SK-N-SH (cell line): Measurements from ENCODE around the gene USP32. TPM values are rescaled to one million over a fixed set of nuclear protein-coding genes. Genes with fewer than 3 reads are reported as not detected.

Experiments used
- CTCF ChIA-PET: fragments of 300-600, 350-600 bp; formaldehyde crosslinking; extraction: SDS; loops from one replicate; lab custom pipeline; 2021; lab: Yijun Ruan, JAX
- POLR2A ChIA-PET: fragments of 350-600 bp; sonication (Branson Sonifier 250); formaldehyde crosslinking; extraction: SDS; loops from one replicate; lab custom pipeline; 2020; ENCODE audit warnings: antibody characterized with exemption, inconsistent platforms; lab: Yijun Ruan, JAX
- DNase-seq: peaks from one replicate; pipeline ENCODE4 v3.0.0; 2012
- H2AFZ ChIP-seq: fragments of 200-600 bp; sonication (generic); 2 replicates; pipeline ENCODE4 v1.8.1; 2016; ENCODE audit warnings: antibody characterized with exemption, mild to moderate bottlenecking, low read depth
- H3F3A ChIP-seq: fragments of 200-600 bp; sonication (generic); replicated peaks from 2 replicates; pipeline ENCODE3; 2016; ENCODE audit warnings: antibody characterized with exemption, mild to moderate bottlenecking; ENCODE audit not compliant: insufficient read depth
- H3K27ac ChIP-seq, 2 experiments: fragments of 200-500 bp in 1 of 2; fragments of 200-600 bp in 1 of 2; sonication (Bioruptor generic) in 1 of 2; sonication (generic), shearing (Covaris generic) in 1 of 2; 2 replicates each; pipeline versions ENCODE4 v1.5.1 to v1.6.1; 2014 to 2016; ENCODE audit warnings: low read depth in 2 of 2, inconsistent platforms in 1 of 2, low read length in 1 of 2, mild to moderate bottlenecking in 1 of 2, mixed read lengths in 1 of 2
- H3K27me3 ChIP-seq: fragments of 200-600 bp; sonication (generic), shearing (Covaris generic); 2 replicates; pipeline ENCODE4 v1.6.1; 2016; ENCODE audit warnings: mixed run types; ENCODE audit not compliant: insufficient read depth
- H3K36me3 ChIP-seq, 2 experiments: fragments of 200-500 bp in 1 of 2; fragments of 200-600 bp in 1 of 2; sonication (Bioruptor generic) in 1 of 2; sonication (generic) in 1 of 2; replicated peaks in 1 of 2; 2 replicates each; pipeline versions ENCODE3 to v1.5.1; 2014 to 2016; ENCODE audit warnings: low read length in 1 of 2, mild to moderate bottlenecking in 1 of 2; ENCODE audit not compliant: insufficient read depth in 2 of 2, control insufficient read depth in 1 of 2
- H3K4me1 ChIP-seq, 2 experiments: fragments of 200-500 bp in 1 of 2; fragments of 200-600 bp in 1 of 2; sonication (Bioruptor generic) in 1 of 2; sonication (generic), shearing (Covaris generic) in 1 of 2; 2 replicates each; pipeline versions ENCODE4 v1.5.1 to v1.6.1; 2014 to 2016; ENCODE audit warnings: low read depth in 1 of 2, low read length in 1 of 2, mixed run types in 1 of 2; ENCODE audit not compliant: insufficient read depth in 2 of 2, control insufficient read depth in 1 of 2
- H3K4me2 ChIP-seq: fragments of 200-600 bp; sonication (generic), shearing (Covaris generic); 2 replicates; pipeline ENCODE4 v1.6.1; 2017; ENCODE audit warnings: mixed run types
- H3K4me3 ChIP-seq, 2 experiments: fragments of 200-500 bp in 1 of 2; fragments of 200-600 bp in 1 of 2; sonication (Bioruptor generic) in 1 of 2; sonication (generic), shearing (Covaris generic) in 1 of 2; 2 replicates each; pipeline versions ENCODE4 v1.5.1 to v1.8.1; 2014 to 2016; ENCODE audit warnings: low read depth in 2 of 2, inconsistent platforms in 1 of 2, low read length in 1 of 2, mild to moderate bottlenecking in 1 of 2, mixed read lengths in 1 of 2, moderate library complexity in 1 of 2
- H3K79me2 ChIP-seq: fragments of 200-600 bp; sonication (generic); 2 replicates; pipeline ENCODE4 v1.8.1; 2017; ENCODE audit warnings: mild to moderate bottlenecking; ENCODE audit not compliant: insufficient read depth
- H3K9ac ChIP-seq: fragments of 200-600 bp; sonication (generic); 2 replicates; pipeline ENCODE4 v1.6.1; 2017; ENCODE audit warnings: mixed run types
- H3K9me2 ChIP-seq: fragments of 200-600 bp; sonication (generic); 2 replicates; pipeline ENCODE4 v1.6.1; 2017; ENCODE audit warnings: mixed run types
- H3K9me3 ChIP-seq: fragments of 200-600 bp; sonication (generic); 2 replicates; pipeline ENCODE4 v1.6.1; 2017; ENCODE audit warnings: mixed run types, mild to moderate bottlenecking, moderate library complexity
- H4K20me1 ChIP-seq: fragments of 200-600 bp; sonication (generic); 2 replicates; pipeline ENCODE4 v1.6.1; 2017; ENCODE audit warnings: mild to moderate bottlenecking, mixed run types; ENCODE audit not compliant: insufficient read depth
- CHD2 ChIP-seq: fragments of 150-350 bp; IDR thresholded peaks from 2 replicates; pipeline ENCODE4 v1.6.1; 2018; ENCODE audit warnings: low read length; ENCODE audit not compliant: partially characterized antibody
- ELF1 ChIP-seq: IDR thresholded peaks from 2 replicates; pipeline ENCODE4 v1.4.0; 2012
- EP300 ChIP-seq, 2 experiments: IDR thresholded peaks; 2 replicates each; pipeline versions ENCODE4 v1.4.0 to v1.6.1; 2012; ENCODE audit warnings: borderline replicate concordance in 1 of 2, low read depth in 1 of 2, low read length in 1 of 2
- EZH2phosphoT487 ChIP-seq: fragments of 200-600 bp; sonication (generic); IDR thresholded peaks from 2 replicates; pipeline ENCODE4 v1.6.1; 2017; ENCODE audit warnings: low read depth, mixed run types, mild to moderate bottlenecking, antibody characterized with exemption, moderate library complexity, borderline replicate concordance
- FOSL2 ChIP-seq: IDR thresholded peaks from 2 replicates; pipeline ENCODE4 v1.4.0; 2012; ENCODE audit warnings: low read depth, mild to moderate bottlenecking, moderate library complexity, borderline replicate concordance
- FOXJ3 ChIP-seq: sonication (generic); formaldehyde crosslinking; IDR thresholded peaks from 2 replicates; pipeline ENCODE4 v1.5.1; 2020; ENCODE audit warnings: mild to moderate bottlenecking, missing genetic modification reagents
- FOXM1 ChIP-seq: IDR thresholded peaks from 2 replicates; pipeline ENCODE4 v1.4.0; 2012; ENCODE audit warnings: low read depth, mild to moderate bottlenecking
- GATA2 ChIP-seq: sonication (generic); formaldehyde crosslinking; IDR thresholded peaks from 2 replicates; pipeline ENCODE4 v1.5.0; 2020; ENCODE audit warnings: mild to moderate bottlenecking, missing genetic modification reagents
- MEF2A ChIP-seq: IDR thresholded peaks from 2 replicates; pipeline ENCODE4 v1.4.0; 2012; ENCODE audit warnings: low read depth, borderline replicate concordance
- MXI1 ChIP-seq: IDR thresholded peaks from 2 replicates; pipeline ENCODE4 v1.6.1; 2012; ENCODE audit warnings: mild to moderate bottlenecking, low read depth, low read length, improper control_type of control experiment
- NFIC ChIP-seq: IDR thresholded peaks from 2 replicates; pipeline ENCODE4 v1.4.0; 2012; ENCODE audit warnings: borderline replicate concordance
- NRF1 ChIP-seq: IDR thresholded peaks from 2 replicates; pipeline ENCODE4 v1.6.1; 2012; ENCODE audit warnings: low read depth, mild to moderate bottlenecking, low read length
- POLR2AphosphoS5 ChIP-seq: IDR thresholded peaks from 2 replicates; pipeline ENCODE4 v1.6.1; 2012; ENCODE audit warnings: low read depth, low read length
- RAD21 ChIP-seq: IDR thresholded peaks from 2 replicates; pipeline ENCODE4 v1.6.1; 2012; ENCODE audit warnings: mild to moderate bottlenecking, low read length
- RCOR1 ChIP-seq: fragments of 150-350 bp; IDR thresholded peaks from 2 replicates; pipeline ENCODE4 v1.6.1; 2017; ENCODE audit warnings: antibody characterized with exemption, low read length
- REST ChIP-seq: IDR thresholded peaks from 2 replicates; pipeline ENCODE4 v1.6.1; 2012; ENCODE audit warnings: mild to moderate bottlenecking, low read depth, low read length, moderate library complexity
- RXRA ChIP-seq: IDR thresholded peaks from 2 replicates; pipeline ENCODE4 v1.4.0; 2012; ENCODE audit warnings: low read depth, mild to moderate bottlenecking, borderline replicate concordance
- SIN3A ChIP-seq: IDR thresholded peaks from 2 replicates; pipeline ENCODE4 v1.6.1; 2012; ENCODE audit warnings: low read depth, mild to moderate bottlenecking, low read length, moderate library complexity, borderline replicate concordance
- SMC3 ChIP-seq: IDR thresholded peaks from 2 replicates; pipeline ENCODE4 v1.6.1; 2012; ENCODE audit warnings: low read depth, low read length, improper control_type of control experiment
- TAF1 ChIP-seq: IDR thresholded peaks from 2 replicates; pipeline ENCODE4 v1.6.1; 2012; ENCODE audit warnings: low read depth, mild to moderate bottlenecking, low read length, moderate library complexity, borderline replicate concordance
- TCF12 ChIP-seq: IDR thresholded peaks from 2 replicates; pipeline ENCODE4 v1.4.0; 2012
- TEAD4 ChIP-seq: IDR thresholded peaks from 2 replicates; pipeline ENCODE4 v1.4.0; 2012; ENCODE audit warnings: mild to moderate bottlenecking, borderline replicate concordance; ENCODE audit not compliant: insufficient read depth
- YY1 ChIP-seq: IDR thresholded peaks from 2 replicates; pipeline ENCODE4 v1.4.0; 2012; ENCODE audit warnings: low read depth, mild to moderate bottlenecking
- WGBS: methylation state at CpG from one replicate; pipeline ENCODE4 v1.1.6; 2017; ENCODE audit warnings: low lambda C conversion rate; 5-methylcytosine and 5-hydroxymethylcytosine counted together
- polyA plus RNA-seq, 3 experiments: library from polyadenylated mRNA; depleted of rRNA; stranded (reverse); fragments of >200 nt; gene quantifications; 2 replicates each; pipeline ENCODE4 v1.2.3, GENCODE V29; 2012
- TF ChIP-seq, protein P1 (sequence below): fragments of 150-350 bp; IDR thresholded peaks from 2 replicates; pipeline ENCODE4 v1.6.1; 2016; ENCODE audit warnings: mild to moderate bottlenecking, low read depth, low read length
- TF ChIP-seq, protein P2 (sequence below): IDR thresholded peaks from 2 replicates; pipeline ENCODE4 v1.4.0; 2012; ENCODE audit warnings: low read depth
- TF ChIP-seq, protein P3 (sequence below): IDR thresholded peaks from 2 replicates; pipeline ENCODE4 v1.4.0; 2012; ENCODE audit warnings: low read depth, borderline replicate concordance

Gene USP32
- polyA plus RNA-seq, 1 of the 3 experiments (the other 2 are of a cell fraction): 25.6 TPM

- Histone ChIP-seq H3K27me3 (no peaks in the 10 kb centered on the region), H3K9ac (peak overlapping the region; percentile 92), H3K4me1 (peaks cover 12 to 15% of the 10 kb centered on the region in 2 experiments), H3K79me2 (peaks cover 36% of the 10 kb centered on the region), H3K36me3 (no peaks in the 10 kb centered on the region), H3K27ac (peak overlapping the region; percentile 98 to 99), H3K4me3 (peak overlapping the region; percentile 65 to 86), H2AFZ (peak overlapping the region; percentile 87), H3K4me2 (peak overlapping the region; percentile 89), H3K9me3 (no peaks in the 10 kb centered on the region), H3K9me2 (no peaks in the 10 kb centered on the region), H4K20me1 (peaks cover 19% of the 10 kb centered on the region), H3F3A (peaks cover 21% of the 10 kb centered on the region)
- WGBS: 23% methylated on average over 17 of the region's 17 CpGs
- DNase-seq: peak; percentile 57
- POLR2A ChIA-PET: interaction anchor here (1.3 kb wide), 2 partner anchors 66 to 162 kb away, joined by 3 to 5 read pairs; no protein-coding TSS in a partner anchor
- CTCF ChIA-PET: interaction anchor here (0.9 to 2.6 kb wide), 6 partner anchors 10 to 245 kb away, joined by 3 to 13 read pairs (median 3); no protein-coding TSS in a partner anchor
- TF ChIP-seq GATA2 (CRISPR knock-in tag) (no peak), NRF1 (no peak), ELF1 (no peak), CHD2 (no peak), REST (no peak), POLR2AphosphoS5 (peak; percentile 36), FOXM1 (no peak), RAD21 (peak; percentile 3; the same call in 1 of the 2 replicates), SMC3 (no peak), RXRA (no peak), YY1 (no peak), EP300 (IDR thresholded peaks at IDR 0.05; ENCODE audit: borderline replicate concordance in 1 of 2, low read depth in 1 of 2, low read length in 1 of 2) (no peak), FOSL2 (no peak), TCF12 (no peak), RCOR1 (no peak; the same call in 1 of the 2 replicates), EZH2phosphoT487 (no peak), MEF2A (no peak), TAF1 (no peak; the same call in 1 of the 2 replicates), MXI1 (peak; percentile 84), TEAD4 (no peak), FOXJ3 (CRISPR knock-in tag) (no peak), SIN3A (no peak), NFIC (peak; percentile 47; the same call in 1 of the 2 replicates)
- TF ChIP-seq, protein P1, sequence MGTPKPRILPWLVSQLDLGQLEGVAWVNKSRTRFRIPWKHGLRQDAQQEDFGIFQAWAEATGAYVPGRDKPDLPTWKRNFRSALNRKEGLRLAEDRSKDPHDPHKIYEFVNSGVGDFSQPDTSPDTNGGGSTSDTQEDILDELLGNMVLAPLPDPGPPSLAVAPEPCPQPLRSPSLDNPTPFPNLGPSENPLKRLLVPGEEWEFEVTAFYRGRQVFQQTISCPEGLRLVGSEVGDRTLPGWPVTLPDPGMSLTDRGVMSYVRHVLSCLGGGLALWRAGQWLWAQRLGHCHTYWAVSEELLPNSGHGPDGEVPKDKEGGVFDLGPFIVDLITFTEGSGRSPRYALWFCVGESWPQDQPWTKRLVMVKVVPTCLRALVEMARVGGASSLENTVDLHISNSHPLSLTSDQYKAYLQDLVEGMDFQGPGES: no peak
- TF ChIP-seq, protein P2, sequence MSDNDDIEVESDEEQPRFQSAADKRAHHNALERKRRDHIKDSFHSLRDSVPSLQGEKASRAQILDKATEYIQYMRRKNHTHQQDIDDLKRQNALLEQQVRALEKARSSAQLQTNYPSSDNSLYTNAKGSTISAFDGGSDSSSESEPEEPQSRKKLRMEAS: no peak
- TF ChIP-seq, protein P3, sequence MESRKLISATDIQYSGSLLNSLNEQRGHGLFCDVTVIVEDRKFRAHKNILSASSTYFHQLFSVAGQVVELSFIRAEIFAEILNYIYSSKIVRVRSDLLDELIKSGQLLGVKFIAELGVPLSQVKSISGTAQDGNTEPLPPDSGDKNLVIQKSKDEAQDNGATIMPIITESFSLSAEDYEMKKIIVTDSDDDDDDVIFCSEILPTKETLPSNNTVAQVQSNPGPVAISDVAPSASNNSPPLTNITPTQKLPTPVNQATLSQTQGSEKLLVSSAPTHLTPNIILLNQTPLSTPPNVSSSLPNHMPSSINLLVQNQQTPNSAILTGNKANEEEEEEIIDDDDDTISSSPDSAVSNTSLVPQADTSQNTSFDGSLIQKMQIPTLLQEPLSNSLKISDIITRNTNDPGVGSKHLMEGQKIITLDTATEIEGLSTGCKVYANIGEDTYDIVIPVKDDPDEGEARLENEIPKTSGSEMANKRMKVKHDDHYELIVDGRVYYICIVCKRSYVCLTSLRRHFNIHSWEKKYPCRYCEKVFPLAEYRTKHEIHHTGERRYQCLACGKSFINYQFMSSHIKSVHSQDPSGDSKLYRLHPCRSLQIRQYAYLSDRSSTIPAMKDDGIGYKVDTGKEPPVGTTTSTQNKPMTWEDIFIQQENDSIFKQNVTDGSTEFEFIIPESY: no peak
These were observed 1.1 kb upstream of the USP32 start for GRCh38 chr17:60392845-60393702.
